HepG2 (cell line): ENCODE data around the gene FAM53B. TPM values are rescaled to one million over a fixed set of nuclear protein-coding genes. Genes with fewer than 3 reads are reported as not detected.

ENCODE experiments used
- ATAC-seq: fragments of 200-7000 bp; cut with Tn5 transposase; 3 replicates; pipeline ENCODE4 v1.9.1; 2020; ENCODE audit warnings: mild to moderate bottlenecking, moderate library complexity
- BruUV-seq: library from RNA; stranded (reverse); fragments of 400-500 nt; replicated peaks from 2 replicates; lab custom pipeline; 2021; lab: Mats Ljungman, UMichigan
- CTCF ChIA-PET: fragments of 300-600 bp; formaldehyde crosslinking; extraction: SDS; loops from one replicate; lab custom pipeline; 2021; ENCODE audit warnings: low total read pairs, inconsistent platforms, low intra/inter-chr PET ratio; lab: Yijun Ruan, JAX
- POLR2A ChIA-PET: fragments of 350-600 bp; sonication (Branson Sonifier 250); formaldehyde crosslinking; loops from one replicate; lab custom pipeline; 2020; ENCODE audit warnings: antibody characterized with exemption, inconsistent platforms; lab: Yijun Ruan, JAX
- DNase-seq: peaks from one replicate; pipeline ENCODE4 v3.0.0-alpha.2; 2015; ENCODE audit warnings: low spot score
- FAIRE-seq: peaks from 3 replicates; lab custom pipeline; 2011; peaks lifted over from hg19 to GRCh38; lab: Jason Lieb, UNC
- H2AFZ ChIP-seq: one replicate; pipeline ENCODE4 v1.6.1; 2011; ENCODE audit warnings: low read length, inconsistent platforms
- H3K27ac ChIP-seq: fragments of 300-600 bp; 3 replicates; pipeline ENCODE4 v1.8.0; 2011; ENCODE audit warnings: mixed run types, mild to moderate bottlenecking, mixed read lengths, low read length, inconsistent platforms; ENCODE audit not compliant: insufficient read depth; ENCODE audit errors: extremely low read length
- H3K27me3 ChIP-seq, 2 experiments: fragments of 200-600 bp in 1 of 2; 2 replicates in 1 of 2; 3 replicates in 1 of 2; pipeline versions ENCODE4 v1.6.0 to v1.8.0; 2011; ENCODE audit warnings: low read length in 2 of 2, mild to moderate bottlenecking in 2 of 2, moderate library complexity in 2 of 2, inconsistent platforms in 1 of 2; ENCODE audit not compliant: insufficient read depth in 2 of 2, control insufficient read depth in 1 of 2
- H3K36me3 ChIP-seq, 2 experiments: fragments of 200-600 bp in 1 of 2; replicated peaks in 1 of 2; 2 replicates in 1 of 2; 3 replicates in 1 of 2; pipeline versions ENCODE4 v1.5.1 to v1.8.0; 2011; ENCODE audit warnings: low read length in 2 of 2, inconsistent platforms in 1 of 2; ENCODE audit not compliant: insufficient read depth in 2 of 2, control insufficient read depth in 1 of 2
- H3K4me1 ChIP-seq: 2 replicates; pipeline ENCODE4 v1.5.1; 2012; ENCODE audit warnings: low read length, inconsistent platforms; ENCODE audit not compliant: insufficient read depth
- H3K4me2 ChIP-seq: 2 replicates; pipeline ENCODE4 v1.6.0; 2011; ENCODE audit warnings: low read depth, low read length, inconsistent platforms
- H3K4me3 ChIP-seq, 3 experiments: fragments of 200-600 bp in 1 of 3; sonication (generic), shearing (Covaris generic) in 1 of 3; replicated peaks in 1 of 3; 2 replicates each; pipeline ENCODE4 v1.5.1; 2011 to 2016; ENCODE audit warnings: low read length in 3 of 3, inconsistent platforms in 2 of 3, low read depth in 2 of 3, mild to moderate bottlenecking in 2 of 3, control low read depth in 1 of 3, mixed read lengths in 1 of 3; ENCODE audit not compliant: insufficient read depth in 1 of 3
- H3K79me2 ChIP-seq: one replicate; pipeline ENCODE4 v1.6.1; 2011; ENCODE audit warnings: low read length, inconsistent platforms; ENCODE audit not compliant: insufficient read depth
- H3K9ac ChIP-seq: 2 replicates; pipeline ENCODE4 v1.6.0; 2011; ENCODE audit warnings: mild to moderate bottlenecking, low read depth, low read length, inconsistent platforms; ENCODE audit not compliant: insufficient read depth
- H3K9me3 ChIP-seq: 2 replicates; pipeline ENCODE4 v1.5.1; 2012; ENCODE audit warnings: mild to moderate bottlenecking, low read length
- H4K20me1 ChIP-seq: 2 replicates; pipeline ENCODE4 v1.6.0; 2011; ENCODE audit warnings: inconsistent platforms, mild to moderate bottlenecking, low read length, moderate library complexity; ENCODE audit not compliant: insufficient read depth
- BCLAF1 ChIP-seq: fragments of 450-650 bp; IDR thresholded peaks from 2 replicates; pipeline ENCODE4 v1.6.1; 2017; ENCODE audit warnings: mild to moderate bottlenecking
- EEA1 ChIP-seq: sonication (generic); formaldehyde crosslinking; IDR thresholded peaks from 2 replicates; pipeline ENCODE4 v1.5.1; 2020; ENCODE audit warnings: mild to moderate bottlenecking, missing genetic modification reagents, borderline replicate concordance
- MTA1 ChIP-seq: sonication (generic); formaldehyde crosslinking; IDR thresholded peaks from 2 replicates; pipeline ENCODE4 v1.4.0; 2020; ENCODE audit warnings: missing genetic modification reagents, mild to moderate bottlenecking, borderline replicate concordance
- MTA3 ChIP-seq: sonication (generic); formaldehyde crosslinking; IDR thresholded peaks from 2 replicates; pipeline ENCODE4 v1.4.0; 2020; ENCODE audit warnings: missing genetic modification reagents
- PHF21A ChIP-seq: sonication (generic); formaldehyde crosslinking; IDR thresholded peaks from 2 replicates; pipeline ENCODE4 v1.5.0; 2020; ENCODE audit warnings: mild to moderate bottlenecking, missing genetic modification reagents
- RBFOX2 ChIP-seq: fragments of 200-400 bp; formaldehyde crosslinking; IDR thresholded peaks from 2 replicates; pipeline ENCODE4 v1.6.1; 2017; ENCODE audit warnings: low read depth, mild to moderate bottlenecking, low read length
- SKI ChIP-seq: fragments of 450-650 bp; IDR thresholded peaks from one replicate; pipeline ENCODE4 v1.6.1; 2018; ENCODE audit warnings: mild to moderate bottlenecking; ENCODE audit not compliant: partially characterized antibody
- TEAD3 ChIP-seq: optimal IDR thresholded peaks from 2 replicates; pipeline ENCODE3; 2016; ENCODE audit warnings: borderline replicate concordance
- ZNF256 ChIP-seq: sonication (generic); formaldehyde crosslinking; conservative IDR thresholded peaks from 2 replicates; pipeline ENCODE4 v1.4.0; 2020; ENCODE audit warnings: missing genetic modification reagents
- ZNF280D ChIP-seq: sonication (generic); formaldehyde crosslinking; IDR thresholded peaks from 2 replicates; pipeline ENCODE4 v1.5.1; 2020; ENCODE audit warnings: mild to moderate bottlenecking, missing genetic modification reagents
- ZNF543 ChIP-seq: sonication (generic); formaldehyde crosslinking; IDR thresholded peaks from 2 replicates; pipeline ENCODE4 v1.4.0; 2020; ENCODE audit warnings: mild to moderate bottlenecking, missing genetic modification reagents
- WGBS: methylation state at CpG from one replicate; pipeline ENCODE4 v1.1.6; 2017; ENCODE audit warnings: low lambda C conversion rate; 5-methylcytosine and 5-hydroxymethylcytosine counted together
- in situ Hi-C: cut with HindIII; loops from 2 replicates; pipeline ENCODE4 v1.10.0; 2017; ENCODE audit warnings: low pct_unique_long_range_greater_than_20kb; ENCODE audit not compliant: extremely low pct_ligation_motif_present
- intact Hi-C: fragments of 100-400 bp; cut with micrococcal nuclease; formaldehyde crosslinking; loops from one replicate; pipeline ENCODE4 v1.10.0; 2022; ENCODE audit not compliant: unreplicated experiment
- polyA plus RNA-seq, 8 experiments: library from polyadenylated mRNA; depleted of rRNA in 3 of 8; stranded (reverse) in 7 of 8; unstranded in 1 of 8; fragments of >200 nt; fragmentation: Illumina TruSeq in 4 of 8; extraction: Trizol in 4 of 8; gene quantifications; 2 replicates each; pipeline versions ENCODE4 v1.2.1 to v1.2.3, GENCODE V29; 2011 to 2016; ENCODE audit warnings: low read depth in 4 of 8, missing spikeins in 1 of 8, mixed read lengths in 1 of 8; ENCODE audit not compliant: insufficient read depth in 1 of 8
- total RNA-seq, 5 experiments: library from RNA; depleted of rRNA; stranded (reverse); fragments of >200 nt; fragmentation: Illumina TruSeq; extraction: Trizol; gene quantifications; 2 replicates each; pipeline ENCODE4 v1.2.3, GENCODE V29; 2016; ENCODE audit warnings: low read depth in 1 of 5

Gene FAM53B
- total and polyA plus RNA-seq, 2 of the 13 experiments (the other 11 are each of a cell fraction or from before 2014, with no cell fraction given): 6.4 to 19.3 TPM

GRCh38 chr10:124651402-124651891 lies 92.7 kb downstream of the FAM53B start (continued):
- peak; percentile 63 for TF ChIP-seq SKI
- peak; percentile 67 for TF ChIP-seq PHF21A (CRISPR knock-in tag)
- TF ChIP-seq ZNF543 (CRISPR knock-in tag): peak; percentile 36; the same call in 1 of the 2 replicates
- TF ChIP-seq ZNF280D (CRISPR knock-in tag): no peak
- TF ChIP-seq ZNF256 (CRISPR knock-in tag): no peak
- peak; percentile 94 for TF ChIP-seq MTA1 (CRISPR knock-in tag)
- TF ChIP-seq, all 625 proteins: peak for 86

GRCh38 chr10:124650820-124651401 lies 93.3 kb downstream of the FAM53B start:
- no TSS peak for BruUV-seq
- FAIRE-seq (no peak), DNase-seq (no peak), ATAC-seq (no peak)
- no peak overlapping the region for H3K4me3 ChIP-seq
- no peaks in the 10 kb centered on the region for H3K9me3 ChIP-seq
- no peaks in the 10 kb centered on the region for H3K79me2 ChIP-seq
- WGBS: 92% methylated on average over 11 of the region's 13 CpGs
- no peak overlapping the region for H2AFZ ChIP-seq
- H3K27me3 ChIP-seq: no peaks in the 10 kb centered on the region
- intact Hi-C loops (no loop called here), in situ Hi-C loops (no loop called here)
- CTCF ChIA-PET: no interaction called here
- H3K9ac ChIP-seq: peak overlapping the region; percentile 4; the same call in 1 of the 2 replicates
- peaks cover 53% of the 10 kb centered on the region for H3K4me1 ChIP-seq
- TF ChIP-seq BCLAF1 (no peak), EEA1 (CRISPR knock-in tag) (no peak), RBFOX2 (no peak), TEAD3 (CRISPR knock-in tag) (no peak), MTA3 (no peak)
- H3K27ac ChIP-seq: peak overlapping the region; percentile 49
- H3K36me3 ChIP-seq: no peaks in the 10 kb centered on the region; a peak in 2 of 5 replicates
- POLR2A ChIA-PET: no interaction called here
- H3K4me2 ChIP-seq: peak overlapping the region; percentile 55
- peaks cover 1% of the 10 kb centered on the region; the same call in 1 of the 2 replicates for H4K20me1 ChIP-seq
